Trophoblast cell (in vitro differentiated cells and primary cell): ENCODE results near the gene KCNA5.

ENCODE experiments used
- DNase-seq, 2 donors: peaks; one replicate each; pipeline ENCODE4 v3.0.0-alpha.2; 2016
- H2AFZ ChIP-seq: 2 replicates; pipeline ENCODE4 v1.6.1; 2013; ENCODE audit warnings: low read length, moderate library complexity, mild to moderate bottlenecking; ENCODE audit not compliant: insufficient read depth, poor library complexity
- H2AK5ac ChIP-seq: 2 replicates; pipeline ENCODE4 v1.6.1; 2013; ENCODE audit warnings: mild to moderate bottlenecking, low read length
- H2BK120ac ChIP-seq: 2 replicates; pipeline ENCODE4 v1.6.1; 2013; ENCODE audit warnings: low read length, mild to moderate bottlenecking, moderate library complexity; ENCODE audit not compliant: insufficient read depth, poor library complexity
- H2BK12ac ChIP-seq: 2 replicates; pipeline ENCODE4 v1.6.1; 2013; ENCODE audit warnings: mild to moderate bottlenecking, low read length, moderate library complexity
- H2BK5ac ChIP-seq: 2 replicates; pipeline ENCODE4 v1.6.1; 2013; ENCODE audit warnings: low read length, low read depth, moderate library complexity, mild to moderate bottlenecking; ENCODE audit not compliant: poor library complexity
- H3K14ac ChIP-seq: 2 replicates; pipeline ENCODE4 v1.6.1; 2013; ENCODE audit warnings: mild to moderate bottlenecking, low read length
- H3K18ac ChIP-seq: 2 replicates; pipeline ENCODE4 v1.6.1; 2013; ENCODE audit warnings: mild to moderate bottlenecking, low read length
- H3K23ac ChIP-seq: 2 replicates; pipeline ENCODE4 v1.6.1; 2013; ENCODE audit warnings: low read length
- H3K27ac ChIP-seq: 2 replicates; pipeline ENCODE4 v1.5.1; 2013; ENCODE audit warnings: low read depth, mild to moderate bottlenecking, inconsistent platforms, low read length, moderate library complexity
- H3K27me3 ChIP-seq: 2 replicates; pipeline ENCODE4 v1.6.1; 2013; ENCODE audit warnings: inconsistent platforms, mild to moderate bottlenecking, low read length, moderate library complexity; ENCODE audit not compliant: insufficient read depth
- H3K36me3 ChIP-seq, 2 experiments: 1 replicate in 1 of 2; 2 replicates in 1 of 2; pipeline ENCODE4 v1.6.1; 2013; ENCODE audit warnings: low read length in 2 of 2, mild to moderate bottlenecking in 2 of 2, moderate library complexity in 1 of 2; ENCODE audit not compliant: insufficient read depth in 2 of 2, control insufficient read depth in 1 of 2
- H3K4ac ChIP-seq: 2 replicates; pipeline ENCODE4 v1.6.1; 2013; ENCODE audit warnings: low read depth, mild to moderate bottlenecking, low read length, moderate library complexity
- H3K4me1 ChIP-seq, 2 experiments: 1 replicate in 1 of 2; 2 replicates in 1 of 2; pipeline ENCODE4 v1.6.1; 2013; ENCODE audit warnings: low read length in 2 of 2, mild to moderate bottlenecking in 2 of 2, moderate library complexity in 1 of 2; ENCODE audit not compliant: insufficient read depth in 2 of 2, control insufficient read depth in 1 of 2
- H3K4me2 ChIP-seq: 2 replicates; pipeline ENCODE4 v1.6.1; 2013; ENCODE audit warnings: inconsistent platforms, mild to moderate bottlenecking, low read length, moderate library complexity
- H3K4me3 ChIP-seq: 2 replicates; pipeline ENCODE4 v1.5.1; 2013; ENCODE audit warnings: mild to moderate bottlenecking, low read depth, low read length, inconsistent platforms
- H3K79me1 ChIP-seq: one replicate; pipeline ENCODE4 v1.6.1; 2013; ENCODE audit warnings: low read length
- H3K79me2 ChIP-seq: 2 replicates; pipeline ENCODE4 v1.6.1; 2013; ENCODE audit warnings: low read length, mild to moderate bottlenecking; ENCODE audit not compliant: control insufficient read depth, insufficient read depth, poor library complexity
- H3K9ac ChIP-seq: 2 replicates; pipeline ENCODE4 v1.6.1; 2013; ENCODE audit warnings: mild to moderate bottlenecking, low read length
- H3K9me3 ChIP-seq: 2 replicates; pipeline ENCODE4 v1.6.1; 2013; ENCODE audit warnings: low read depth, mild to moderate bottlenecking, control low read depth, inconsistent platforms, low read length; ENCODE audit not compliant: insufficient read depth
- H4K12ac ChIP-seq: 2 replicates; pipeline ENCODE4 v1.6.1; 2013; ENCODE audit warnings: low read depth, mild to moderate bottlenecking, low read length, moderate library complexity
- H4K8ac ChIP-seq: 2 replicates; pipeline ENCODE4 v1.6.1; 2013; ENCODE audit warnings: low read depth, mild to moderate bottlenecking, low read length, moderate library complexity
- H4K91ac ChIP-seq: one replicate; pipeline ENCODE4 v1.6.1; 2013; ENCODE audit warnings: low read depth, mild to moderate bottlenecking, low read length, moderate library complexity
- WGBS: extraction: QIAGEN DNeasy Blood & Tissue Kit; methylation state at CpG from one replicate; pipeline ENCODE4 v1.1.7; 2013; ENCODE audit warnings: missing lambda C conversion rate; ENCODE audit not compliant: insufficient read length, insufficient coverage; ENCODE audit errors: extremely low coverage; 5-methylcytosine and 5-hydroxymethylcytosine counted together

The KCNA5 gene

GRCh38 chr12:5094986-5095385 is 51.3 kb downstream of the KCNA5 start:
- Histone ChIP-seq H3K23ac (no peak overlapping the region), H3K14ac (no peak overlapping the region), H2BK120ac (no peak overlapping the region), H3K4me3 (no peak overlapping the region), H2AK5ac (no peak overlapping the region), H4K91ac (no peak overlapping the region), H3K9me3 (no peaks in the 10 kb centered on the region), H4K12ac (no peak overlapping the region), H2AFZ (no peak overlapping the region), H3K4ac (no peak overlapping the region), H3K4me2 (no peak overlapping the region), H3K4me1 (peaks cover 6 to 8% of the 10 kb centered on the region in 2 experiments), H3K27ac (no peak overlapping the region), H3K79me1 (no peaks in the 10 kb centered on the region), H3K36me3 (no peaks in the 10 kb centered on the region), H3K79me2 (no peaks in the 10 kb centered on the region), H3K27me3 (no peaks in the 10 kb centered on the region), H2BK5ac (no peak overlapping the region), H3K18ac (no peak overlapping the region), H4K8ac (no peak overlapping the region), H2BK12ac (no peak overlapping the region), H3K9ac (no peak overlapping the region)
- WGBS, result no CpG with 5 or more reads among the region's 3 CpGs
- peak in 1 of 2 donors; percentile 45 for DNase-seq
